ENCODE measurements around the gene TAOK1. TPM values are rescaled to one million over a fixed set of nuclear protein-coding genes. Genes with fewer than 3 reads are reported as not detected.
"Not testable (repeated sequence)": the region's sequence is repeated elsewhere in the genome, so short reads cannot be mapped to it uniquely, and the experiment has no call there.

TAOK1 gene
- total RNA-seq, 1 donor from 2014 or later: 95.5 TPM

DNA sequence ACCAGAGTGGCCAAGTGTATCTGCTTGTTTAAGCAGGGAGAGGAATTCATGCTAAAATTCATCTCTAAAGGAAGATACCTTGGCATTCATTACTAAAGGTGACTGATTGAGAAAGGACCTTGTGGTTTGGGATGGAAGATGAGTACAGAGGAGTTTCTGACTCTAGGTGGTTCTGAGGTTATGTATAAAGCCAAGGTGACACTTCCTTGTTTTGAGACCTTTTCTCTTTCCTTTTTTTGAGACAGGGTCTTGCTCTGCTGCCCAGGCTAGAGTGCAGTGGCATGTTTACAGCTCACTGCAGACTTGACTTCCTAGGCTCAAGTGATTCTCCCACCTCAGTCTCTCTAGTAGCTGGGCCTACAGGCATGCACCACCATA lies 167.6 kb downstream of the TAOK1 start:
- Mint-ChIP-seq H3K9me3 (ENCODE audit: unreplicated experiment) (no peaks in the 10 kb centered on the region), H3K4me1 (ENCODE audit: unreplicated experiment) (peaks cover 15% of the 10 kb centered on the region), H3K27ac (ENCODE audit: unreplicated experiment) (no peak overlapping the region), H3K4me3 (ENCODE audit: unreplicated experiment) (no peak overlapping the region), H3K36me3 (ENCODE audit: low read depth, unreplicated experiment) (peaks cover 2% of the 10 kb centered on the region), H3K27me3 (ENCODE audit: unreplicated experiment) (peaks cover 4% of the 10 kb centered on the region)
- DNase-seq (ENCODE audit: low spot score): no peak
- TF ChIP-seq, protein P1, sequence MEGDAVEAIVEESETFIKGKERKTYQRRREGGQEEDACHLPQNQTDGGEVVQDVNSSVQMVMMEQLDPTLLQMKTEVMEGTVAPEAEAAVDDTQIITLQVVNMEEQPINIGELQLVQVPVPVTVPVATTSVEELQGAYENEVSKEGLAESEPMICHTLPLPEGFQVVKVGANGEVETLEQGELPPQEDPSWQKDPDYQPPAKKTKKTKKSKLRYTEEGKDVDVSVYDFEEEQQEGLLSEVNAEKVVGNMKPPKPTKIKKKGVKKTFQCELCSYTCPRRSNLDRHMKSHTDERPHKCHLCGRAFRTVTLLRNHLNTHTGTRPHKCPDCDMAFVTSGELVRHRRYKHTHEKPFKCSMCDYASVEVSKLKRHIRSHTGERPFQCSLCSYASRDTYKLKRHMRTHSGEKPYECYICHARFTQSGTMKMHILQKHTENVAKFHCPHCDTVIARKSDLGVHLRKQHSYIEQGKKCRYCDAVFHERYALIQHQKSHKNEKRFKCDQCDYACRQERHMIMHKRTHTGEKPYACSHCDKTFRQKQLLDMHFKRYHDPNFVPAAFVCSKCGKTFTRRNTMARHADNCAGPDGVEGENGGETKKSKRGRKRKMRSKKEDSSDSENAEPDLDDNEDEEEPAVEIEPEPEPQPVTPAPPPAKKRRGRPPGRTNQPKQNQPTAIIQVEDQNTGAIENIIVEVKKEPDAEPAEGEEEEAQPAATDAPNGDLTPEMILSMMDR (IDR thresholded peaks at IDR 0.05; ENCODE audit: unreplicated experiment): no peak

DNA sequence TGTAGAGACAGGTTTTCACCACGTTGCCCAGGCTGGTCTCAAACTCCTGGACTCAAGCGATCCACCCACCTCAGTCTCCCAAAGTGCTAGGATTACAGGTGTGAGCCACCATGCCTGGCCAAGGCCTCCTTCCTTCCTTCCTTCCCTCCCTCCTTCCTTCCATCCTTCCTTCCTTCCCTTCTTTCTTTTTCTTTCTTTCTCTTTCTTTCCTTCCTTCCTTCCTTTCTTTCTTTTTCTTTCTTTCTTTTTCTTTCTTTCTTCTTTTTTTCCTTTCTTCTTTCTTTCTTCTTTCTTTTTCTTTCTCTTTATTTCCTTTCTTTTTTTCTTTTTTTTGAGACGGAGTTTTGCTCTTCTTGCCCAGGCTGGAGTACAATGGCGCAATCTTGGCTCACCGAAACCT lies 168.0 kb downstream of the TAOK1 start:
- not testable (repeated sequence) for H3K36me3 Mint-ChIP-seq (ENCODE audit: low read depth, unreplicated experiment); H3K9me3 Mint-ChIP-seq (ENCODE audit: unreplicated experiment); DNase-seq (ENCODE audit: low spot score); H3K27ac Mint-ChIP-seq (ENCODE audit: unreplicated experiment); H3K4me3 Mint-ChIP-seq (ENCODE audit: unreplicated experiment); H3K27me3 Mint-ChIP-seq (ENCODE audit: unreplicated experiment)
- peaks cover 17% of the 10 kb centered on the region for H3K4me1 Mint-ChIP-seq (ENCODE audit: unreplicated experiment)

- H3K4me1 Mint-ChIP-seq (ENCODE audit: unreplicated experiment): peaks cover 17% of the 10 kb centered on the region
- peaks cover 4% of the 10 kb centered on the region for H3K36me3 Mint-ChIP-seq (ENCODE audit: low read depth, unreplicated experiment)
- TF ChIP-seq, protein P1 (IDR thresholded peaks at IDR 0.05; ENCODE audit: unreplicated experiment): no peak
- no peak overlapping the region for H3K27ac Mint-ChIP-seq (ENCODE audit: unreplicated experiment)
- peaks cover 7% of the 10 kb centered on the region for H3K27me3 Mint-ChIP-seq (ENCODE audit: unreplicated experiment)
- no peak overlapping the region for H3K4me3 Mint-ChIP-seq (ENCODE audit: unreplicated experiment)
- no peaks in the 10 kb centered on the region for H3K9me3 Mint-ChIP-seq (ENCODE audit: unreplicated experiment)
- DNase-seq (ENCODE audit: low spot score): no peak
Observed at GRCh38 chr17:29559640-29560039, 169.5 kb downstream of the TAOK1 start.

- TF ChIP-seq, protein P1 (IDR thresholded peaks at IDR 0.05; ENCODE audit: unreplicated experiment): no peak
- no peak for DNase-seq (ENCODE audit: low spot score)
- H3K36me3 Mint-ChIP-seq (ENCODE audit: low read depth, unreplicated experiment): peaks cover 4% of the 10 kb centered on the region
- H3K4me3 Mint-ChIP-seq (ENCODE audit: unreplicated experiment): no peak overlapping the region
- H3K9me3 Mint-ChIP-seq (ENCODE audit: unreplicated experiment): no peaks in the 10 kb centered on the region
- peaks cover 17% of the 10 kb centered on the region for H3K4me1 Mint-ChIP-seq (ENCODE audit: unreplicated experiment)
- H3K27ac Mint-ChIP-seq (ENCODE audit: unreplicated experiment): no peak overlapping the region
- H3K27me3 Mint-ChIP-seq (ENCODE audit: unreplicated experiment): peaks cover 3% of the 10 kb centered on the region
Observed at GRCh38 chr17:29560316-29560715, 170.2 kb downstream of the TAOK1 start.

- TF ChIP-seq, protein P1 (IDR thresholded peaks at IDR 0.05; ENCODE audit: unreplicated experiment): no peak
- Mint-ChIP-seq H3K9me3 (ENCODE audit: unreplicated experiment) (no peaks in the 10 kb centered on the region), H3K27ac (ENCODE audit: unreplicated experiment) (no peak overlapping the region), H3K27me3 (ENCODE audit: unreplicated experiment) (peaks cover 9% of the 10 kb centered on the region), H3K36me3 (ENCODE audit: low read depth, unreplicated experiment) (peaks cover 4% of the 10 kb centered on the region), H3K4me3 (ENCODE audit: unreplicated experiment) (no peak overlapping the region), H3K4me1 (ENCODE audit: unreplicated experiment) (peaks cover 17% of the 10 kb centered on the region)
- no peak for DNase-seq (ENCODE audit: low spot score)
Observed at GRCh38 chr17:29561554-29562517, 171.7 kb downstream of the TAOK1 start.

All from endothelial cell (in vitro differentiated cells).